GM19395 (cell line): ENCODE results near the gene DLX6.

Experiments
- ATAC-seq: cut with Tn5 transposase; IDR thresholded peaks from one replicate; pipeline ENCODE4 v1.9.1; 2021; ENCODE audit warnings: mild to moderate bottlenecking, moderate library complexity; ENCODE audit not compliant: unreplicated experiment

The DLX6 gene

GRCh38 chr7:96995406-96996110 is 9.8 kb upstream of the DLX6 start:
- ATAC-seq = no peak

DNA sequence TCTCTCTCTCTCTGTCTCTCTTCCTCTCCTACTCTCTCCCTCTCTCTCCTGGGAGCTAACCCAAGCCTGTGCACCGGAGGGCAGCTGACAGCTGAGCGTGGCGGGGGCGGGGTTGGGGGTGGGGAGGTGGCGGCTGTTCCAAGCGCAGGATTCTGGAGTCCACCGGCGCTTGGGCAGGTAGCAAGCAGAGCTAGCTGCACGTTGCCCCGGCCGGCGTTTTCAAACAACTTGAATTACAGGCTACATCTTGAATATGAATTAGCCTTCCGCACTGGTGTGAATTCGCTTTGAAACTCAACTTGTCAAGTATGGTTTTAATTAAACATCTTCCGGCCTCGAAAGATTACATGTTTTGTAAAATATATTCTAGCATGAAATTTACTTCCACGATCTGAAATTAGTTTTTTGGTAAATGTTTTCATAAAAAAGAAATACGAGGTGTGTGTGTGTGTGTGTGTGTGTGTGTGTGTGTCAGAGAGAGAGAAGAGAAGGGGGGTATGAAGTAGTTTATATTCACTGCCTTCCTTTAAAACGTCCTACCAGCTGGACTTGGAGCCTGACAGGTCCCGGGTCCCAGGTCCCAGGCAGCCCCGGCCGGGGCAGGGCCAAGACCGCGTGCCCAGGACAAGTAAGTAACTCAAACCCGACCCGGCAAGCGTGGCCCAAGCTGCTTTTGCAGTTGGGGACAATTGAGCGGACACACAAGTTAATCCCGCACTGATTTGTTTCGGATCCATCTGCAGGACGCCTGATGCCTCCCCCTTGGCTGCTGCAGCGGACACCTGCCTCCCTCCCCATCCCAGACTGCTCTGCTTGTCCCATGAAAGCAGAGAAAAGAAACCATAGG is 9.0 kb upstream of the DLX6 start:
- no peak for ATAC-seq

- ATAC-seq = no peak
Observed at GRCh38 chr7:96996958-96997511, 8.3 kb upstream of the DLX6 start.

DNA sequence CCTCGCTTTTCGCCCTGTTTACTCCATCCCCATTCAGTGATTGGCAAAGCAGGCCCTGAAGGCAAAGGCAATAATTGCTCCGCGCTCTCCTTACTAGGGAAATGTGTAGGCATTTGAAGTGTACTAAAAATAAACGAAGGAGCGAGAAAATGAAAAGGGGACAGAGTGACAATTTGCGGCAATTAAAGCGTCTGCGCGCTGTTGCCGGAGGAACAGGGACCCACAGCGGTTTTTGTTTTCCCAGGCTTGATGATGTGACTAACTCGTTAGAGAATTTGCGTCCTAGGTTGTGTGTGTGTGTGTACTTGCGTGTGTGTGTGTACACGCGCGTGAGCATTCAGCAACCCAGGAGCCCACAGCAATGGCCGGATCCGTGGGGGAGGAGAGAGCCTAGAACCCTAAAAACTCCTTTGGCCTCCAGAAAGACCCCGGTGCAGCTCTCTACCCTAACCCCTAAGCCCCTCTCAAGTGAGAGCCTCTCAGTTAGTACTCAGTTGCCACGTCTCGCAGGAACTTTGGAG is 7.8 kb upstream of the DLX6 start:
- no peak for ATAC-seq

DNA sequence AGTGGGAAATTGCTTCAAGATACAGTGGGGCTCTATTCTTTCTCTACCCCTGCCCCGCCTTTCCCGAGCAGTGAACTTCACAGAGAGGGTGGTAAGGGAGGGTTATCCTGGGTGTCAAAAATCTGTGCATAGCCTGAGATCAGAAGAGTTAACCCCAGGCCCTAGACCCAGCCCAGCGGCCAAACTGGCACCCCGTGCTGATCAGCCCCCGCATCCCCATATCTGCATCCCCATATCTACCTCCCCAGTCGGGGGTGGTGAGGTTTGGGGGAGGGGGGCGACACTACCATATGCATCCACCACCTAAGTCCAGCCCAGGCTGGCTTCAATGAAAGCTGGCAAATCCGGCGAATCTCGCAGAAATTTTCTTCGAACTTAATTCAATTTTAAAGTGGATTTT is 7.0 kb upstream of the DLX6 start:
- ATAC-seq = no peak

DNA sequence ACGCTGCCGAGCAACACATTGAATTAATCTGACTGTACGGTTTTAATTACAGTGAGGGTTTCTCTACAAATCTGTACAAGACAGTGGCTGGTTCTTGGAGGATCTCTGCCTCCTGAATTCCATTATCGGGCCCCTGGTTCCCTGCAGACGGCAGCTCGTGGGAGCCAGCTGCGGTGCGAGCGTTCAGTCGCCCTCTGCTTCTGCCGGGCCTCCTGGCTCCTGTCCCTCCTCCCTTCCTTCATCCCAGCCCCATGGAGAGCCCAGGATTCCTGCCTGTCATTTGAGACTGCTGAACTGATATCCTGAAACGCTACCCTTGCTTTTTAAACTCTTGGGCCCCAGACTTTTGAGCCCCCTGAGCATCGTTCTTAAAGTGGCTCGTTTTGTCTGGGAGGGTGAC is 6.6 kb upstream of the DLX6 start:
- ATAC-seq = no peak

- ATAC-seq = no peak
Observed at GRCh38 chr7:97001221-97001620, 4.1 kb upstream of the DLX6 start.

DNA sequence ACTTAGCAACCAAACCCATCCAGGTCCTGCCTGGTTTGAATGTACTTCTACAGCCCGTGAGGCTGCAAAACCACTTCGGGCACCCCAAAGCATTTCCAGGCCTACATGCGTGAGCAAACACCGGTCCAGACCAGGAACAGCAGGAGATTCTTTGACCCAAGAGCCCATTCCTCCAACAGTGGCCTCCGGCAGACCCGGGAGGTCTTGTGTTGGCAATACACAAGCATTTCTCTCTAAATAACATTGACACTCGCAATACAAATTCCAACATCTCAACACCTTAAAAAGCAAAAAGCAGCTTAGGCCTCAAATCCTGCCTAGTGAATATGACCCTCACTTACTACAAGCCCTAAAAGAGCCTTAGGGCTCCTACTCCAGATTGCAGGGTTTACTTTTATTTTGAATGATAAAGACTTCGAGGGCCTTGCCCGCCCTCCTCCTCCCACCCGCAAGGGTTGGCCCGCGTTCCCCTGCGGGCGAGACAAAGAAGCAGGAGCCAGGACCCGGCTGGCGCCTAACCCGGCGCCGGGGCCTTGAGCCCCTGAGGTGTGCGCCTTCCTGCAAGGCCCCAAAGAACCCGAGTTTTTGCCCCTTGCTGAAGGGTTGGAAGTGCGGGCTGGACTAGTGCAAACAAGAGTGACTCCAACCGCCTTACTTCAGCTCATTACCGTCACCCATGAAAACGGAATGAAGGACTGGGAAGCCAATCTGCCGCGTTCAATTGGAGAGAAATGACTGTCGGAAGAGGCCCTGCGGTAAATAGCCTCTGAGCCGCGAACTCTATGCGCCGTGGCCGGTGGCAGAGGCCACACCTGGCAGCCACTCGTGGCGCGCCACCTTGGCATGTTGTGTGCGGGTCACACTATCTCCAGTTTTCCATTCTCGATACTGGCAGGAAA is 3.4 kb upstream of the DLX6 start:
- ATAC-seq = no peak

DNA sequence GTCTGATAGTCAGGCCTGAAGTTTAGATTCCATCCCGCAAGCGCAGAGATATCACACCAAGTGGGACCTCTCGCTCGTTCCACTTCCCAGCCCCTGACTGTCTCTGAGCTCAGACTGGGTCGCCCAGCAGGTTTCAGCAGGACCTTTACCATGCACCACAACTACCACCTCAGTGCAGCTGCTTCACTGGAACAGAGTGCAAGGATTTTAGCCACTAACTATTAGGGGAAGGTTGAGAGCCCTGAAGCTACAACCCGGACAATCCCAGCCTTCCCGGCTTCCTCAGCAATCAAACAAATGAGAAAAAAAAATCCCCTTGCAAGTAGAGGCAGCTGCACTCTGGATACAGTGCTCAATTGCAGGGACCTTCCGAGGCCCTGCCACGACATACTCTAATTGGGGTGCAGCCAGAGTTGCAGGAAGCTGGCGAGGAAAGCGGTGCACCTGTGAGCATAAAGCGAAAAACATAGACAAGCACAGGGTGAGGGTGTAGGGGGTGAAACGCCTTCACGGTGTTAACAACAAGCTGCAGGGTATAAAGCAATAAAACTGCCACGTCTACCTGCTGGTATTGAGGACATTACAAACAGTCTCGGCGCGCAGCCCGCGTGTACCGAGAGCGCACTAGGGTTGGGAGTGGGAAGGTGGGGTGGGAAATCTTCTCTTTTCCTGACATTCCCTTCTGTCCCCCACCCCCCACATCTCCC is 2.6 kb upstream of the DLX6 start:
- ATAC-seq = no peak

DNA sequence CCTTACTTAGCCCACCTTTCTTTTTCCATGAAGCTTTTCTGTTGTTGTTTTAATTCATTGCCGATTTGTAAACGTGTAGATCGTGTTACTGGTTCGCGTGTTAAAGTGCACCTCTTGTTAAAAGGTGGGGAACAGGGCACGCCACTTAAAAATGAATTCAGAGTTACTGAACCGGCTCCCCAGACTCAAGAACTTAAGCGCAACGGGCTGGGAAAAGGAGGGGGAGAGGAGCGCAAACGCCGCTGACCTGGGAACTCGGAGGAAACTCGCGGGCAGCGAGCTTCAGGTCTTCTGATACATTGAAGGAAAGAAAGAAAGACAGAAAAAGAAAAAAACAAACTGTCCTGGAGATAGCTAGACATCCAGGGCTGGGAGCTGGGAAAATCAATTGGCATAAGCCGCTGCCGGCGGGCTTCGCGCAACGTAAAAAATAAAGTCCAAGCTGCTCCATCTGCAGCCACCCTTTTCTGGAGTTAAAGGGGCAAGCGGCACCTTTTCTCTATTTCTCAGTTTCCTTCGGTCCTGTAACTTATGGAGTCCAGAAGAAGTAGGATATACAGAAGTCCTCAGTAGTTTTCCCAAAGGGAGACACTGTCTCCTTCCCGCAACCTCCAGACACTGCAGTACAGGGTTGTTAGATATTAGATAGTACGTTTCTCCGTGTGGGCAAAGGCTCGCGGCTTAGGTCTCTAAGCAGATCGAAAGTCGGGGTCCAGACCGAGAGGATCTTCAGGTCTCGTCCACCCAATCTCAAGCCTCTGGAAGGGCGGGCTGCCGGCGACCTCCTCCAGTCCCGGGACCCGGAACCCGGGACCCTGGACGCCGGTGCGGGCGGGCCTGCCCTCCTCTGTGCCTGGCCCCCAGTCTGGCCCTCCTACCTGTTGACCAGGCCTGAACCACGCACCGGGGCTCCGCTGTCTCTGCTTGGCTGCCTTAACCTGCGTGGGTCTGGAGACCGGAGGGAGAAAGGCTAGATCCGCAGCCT is 1.8 kb upstream of the DLX6 start:
- ATAC-seq = no peak

DNA sequence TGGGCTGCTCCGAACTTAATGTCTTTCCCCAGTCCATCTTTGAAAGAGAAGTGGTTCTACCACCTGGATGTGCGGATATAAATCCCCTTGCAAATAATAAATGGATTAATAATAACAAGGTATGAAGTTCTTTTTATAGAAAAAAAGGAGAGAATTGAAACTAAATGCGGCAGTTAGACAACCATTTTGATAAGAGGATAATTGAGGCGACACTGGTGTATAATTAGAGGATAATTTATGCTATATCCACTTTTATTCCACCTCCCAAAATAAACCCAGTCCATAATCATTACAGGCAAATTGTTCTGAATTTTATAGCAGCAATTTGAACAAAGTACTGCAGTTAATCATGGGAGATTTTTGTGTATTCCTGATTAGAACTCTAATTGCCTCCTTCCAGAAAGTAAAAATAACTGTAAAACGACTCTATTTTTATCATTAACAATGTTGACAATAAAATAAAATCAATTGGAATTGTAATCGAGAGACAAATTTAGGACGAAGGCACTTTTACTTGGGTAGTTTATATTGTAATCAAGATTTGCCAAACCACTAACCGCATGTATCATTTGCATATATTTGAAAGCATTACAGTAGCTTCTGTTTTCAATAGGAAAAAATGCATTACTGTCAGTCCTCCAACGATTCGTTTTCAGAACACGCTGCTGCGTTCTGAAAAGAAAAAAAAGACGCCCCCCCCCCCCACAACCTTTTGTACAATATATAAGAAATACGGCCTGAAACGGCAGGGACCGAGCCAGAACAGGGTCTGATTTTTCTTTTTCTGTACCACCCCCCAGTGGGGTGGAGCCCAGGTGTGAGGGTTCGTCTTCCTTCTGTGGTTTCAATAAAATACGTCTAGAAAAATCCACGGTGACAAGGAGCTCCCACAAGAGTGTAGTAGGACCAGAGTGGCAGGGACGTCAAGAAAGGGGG is 838 bp upstream of the DLX6 start:
- no peak for ATAC-seq

GRCh38 chr7:97006055-97006815 is 882 bp downstream of the DLX6 start:
- peak; percentile 61 for ATAC-seq

DNA sequence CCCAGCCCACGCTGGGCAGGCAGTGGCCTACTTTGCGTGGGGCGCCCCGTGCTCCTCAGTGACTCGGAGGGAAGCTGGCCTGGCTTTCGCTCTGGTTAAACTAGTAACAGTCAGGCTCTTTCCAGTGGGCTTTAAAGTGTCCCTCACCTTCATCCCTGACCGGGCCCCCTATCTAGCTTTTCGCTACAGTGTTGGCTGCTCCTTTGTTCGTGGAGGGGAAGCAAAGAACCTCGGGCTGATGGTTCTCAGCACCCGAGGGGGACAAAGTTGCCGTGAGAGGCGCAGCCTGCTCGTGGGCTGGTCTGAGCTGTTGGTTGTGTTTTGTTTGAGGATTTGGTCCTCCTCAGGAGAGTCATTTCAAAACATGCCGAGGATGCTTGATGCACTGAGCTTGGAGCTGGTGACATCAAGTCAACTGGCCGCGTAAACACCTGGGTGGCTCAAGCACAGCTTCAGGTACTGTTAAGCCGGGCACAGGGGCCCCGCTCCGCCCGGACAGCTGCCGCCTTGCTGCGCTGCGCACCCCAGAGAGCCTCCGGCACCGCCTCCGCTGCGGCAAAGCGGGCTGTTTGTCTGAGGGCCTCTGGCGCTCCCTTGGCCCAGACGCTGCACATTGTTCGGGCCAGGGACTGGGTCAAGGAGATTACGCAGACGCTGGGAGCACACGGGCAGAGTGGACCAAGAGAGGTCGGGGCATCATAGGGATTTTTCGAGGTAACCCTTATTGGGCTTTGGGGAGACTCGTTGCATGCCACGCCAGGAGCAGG is 1.6 kb downstream of the DLX6 start:
- ATAC-seq = no peak

DNA sequence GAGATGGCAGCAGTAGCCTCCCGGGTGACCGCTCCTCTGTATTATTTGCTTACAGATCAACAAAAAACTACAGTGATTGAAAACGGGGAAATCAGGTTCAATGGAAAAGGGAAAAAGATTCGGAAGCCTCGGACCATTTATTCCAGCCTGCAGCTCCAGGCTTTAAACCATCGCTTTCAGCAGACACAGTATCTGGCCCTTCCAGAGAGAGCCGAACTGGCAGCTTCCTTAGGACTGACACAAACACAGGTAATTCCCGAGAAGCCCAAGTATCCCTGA is 2.2 kb downstream of the DLX6 start:
- ATAC-seq = no peak

DNA sequence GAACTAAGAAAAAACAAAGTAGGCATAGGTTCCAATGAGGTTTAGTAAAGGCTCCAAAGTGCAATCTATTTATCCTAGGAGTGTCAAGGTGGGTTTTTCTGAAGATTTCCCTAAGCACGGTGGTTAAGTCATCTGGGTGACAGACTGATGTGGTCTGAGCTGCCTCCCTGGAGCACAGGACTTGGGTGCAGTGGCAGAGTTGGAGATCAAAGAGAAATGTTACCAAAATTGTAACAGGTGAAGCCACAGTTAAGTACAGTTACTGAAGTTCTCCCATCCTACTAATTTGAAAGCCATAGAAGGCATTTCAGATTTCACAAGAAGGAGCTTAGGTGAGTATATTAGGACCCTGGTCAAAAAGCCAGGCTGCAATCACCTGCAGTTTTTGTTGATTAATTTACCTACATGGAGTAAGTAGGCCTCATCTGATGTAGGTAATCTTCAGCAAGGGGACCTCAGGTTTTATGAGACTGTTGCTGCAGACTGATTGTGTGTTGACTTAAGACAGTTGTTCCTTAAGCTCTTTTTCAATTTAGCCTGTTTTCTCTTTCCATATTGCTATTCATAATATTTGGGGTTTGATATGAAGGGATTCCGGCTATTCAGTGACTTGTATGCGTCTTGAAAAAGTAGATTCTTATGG is 3.0 kb downstream of the DLX6 start:
- no peak for ATAC-seq
